Inferior parietal cortex (tissue), 1 donor: ENCODE results near the gene REM1.

Experiments
- DNase-seq: peaks from one replicate; pipeline ENCODE4 v3.0.0-alpha.2; 2016; ENCODE audit errors: extremely low spot score

REM1 gene

GRCh38 chr20:31523361-31524283 lies 48.5 kb downstream of the REM1 start:
- no peak for DNase-seq

- no peak for DNase-seq
Measured at GRCh38 chr20:31527266-31527665, 52.2 kb downstream of the REM1 start.
